Hepatic stellate cell (primary cell): Measurements from ENCODE around the gene RRAGC.
"Not testable (repeated sequence)": the region's sequence is repeated elsewhere in the genome, so short reads cannot be mapped to it uniquely, and the experiment has no call there.

Experiments used
- DNase-seq: peaks from one replicate; pipeline ENCODE4 v3.0.0; 2011; ENCODE audit warnings: low spot score

The RRAGC gene

GRCh38 chr1:38817267-38818174 lies 42.1 kb downstream of the RRAGC start:
- no peak for DNase-seq

GRCh38 chr1:38815903-38816627 lies 43.5 kb downstream of the RRAGC start:
- DNase-seq: no peak

GRCh38 chr1:38814984-38815464 lies 44.5 kb downstream of the RRAGC start:
- no peak for DNase-seq

GRCh38 chr1:38814444-38814983 lies 45.1 kb downstream of the RRAGC start:
- no peak for DNase-seq

- DNase-seq: no peak
Observed at GRCh38 chr1:38812981-38813380, 46.6 kb downstream of the RRAGC start.

- not testable (repeated sequence) for DNase-seq
Observed at GRCh38 chr1:38811466-38811865, 48.1 kb downstream of the RRAGC start.

- DNase-seq: no peak
Observed at GRCh38 chr1:38806090-38806489, 53.5 kb downstream of the RRAGC start.

GRCh38 chr1:38805036-38805435 lies 54.5 kb downstream of the RRAGC start:
- DNase-seq: no peak

GRCh38 chr1:38804062-38804886 lies 55.3 kb downstream of the RRAGC start:
- DNase-seq: no peak

- no peak for DNase-seq
Observed at GRCh38 chr1:38803647-38804046, 55.9 kb downstream of the RRAGC start.

- no peak for DNase-seq
Observed at GRCh38 chr1:38800720-38801671, 58.6 kb downstream of the RRAGC start.

- DNase-seq: no peak
Observed at GRCh38 chr1:38793299-38793698, 66.3 kb downstream of the RRAGC start.

GRCh38 chr1:38791892-38792291 lies 67.7 kb downstream of the RRAGC start:
- no peak for DNase-seq

- DNase-seq: no peak
Observed at GRCh38 chr1:38791164-38791515, 68.4 kb downstream of the RRAGC start.

GRCh38 chr1:38790422-38791163 lies 69.0 kb downstream of the RRAGC start:
- DNase-seq: no peak

GRCh38 chr1:38789498-38790169 lies 69.9 kb downstream of the RRAGC start:
- no peak for DNase-seq

- DNase-seq: no peak
Observed at GRCh38 chr1:38788341-38789336, 70.9 kb downstream of the RRAGC start.
